Astrocyte (in vitro differentiated cells and primary cell): ENCODE measurements around the gene NFAT5. TPM values are rescaled to one million over a fixed set of nuclear protein-coding genes. Genes with fewer than 3 reads are reported as not detected.
"Not testable (repeated sequence)": the region's sequence is repeated elsewhere in the genome, so short reads cannot be mapped to it uniquely, and the experiment has no call there.

Source experiments
- DNase-seq: peaks from one replicate; pipeline ENCODE4 v3.0.0-alpha.2; 2010; ENCODE audit warnings: low read depth
- FAIRE-seq: peaks from 2 replicates; lab custom pipeline; 2011; peaks lifted over from hg19 to GRCh38; lab: Jason Lieb, UNC
- H2AFZ ChIP-seq: 2 replicates; pipeline ENCODE4 v1.6.0; 2012; ENCODE audit warnings: low read depth, low read length, inconsistent platforms
- H3K27ac ChIP-seq: 2 replicates; pipeline ENCODE4 v1.5.1; 2011; ENCODE audit warnings: low read depth, low read length, inconsistent platforms
- H3K27me3 ChIP-seq: 2 replicates; pipeline ENCODE4 v1.6.0; 2011; ENCODE audit warnings: low read length, inconsistent platforms; ENCODE audit not compliant: insufficient read depth
- H3K36me3 ChIP-seq: 2 replicates; pipeline ENCODE4 v1.5.1; 2011; ENCODE audit warnings: low read length, inconsistent platforms; ENCODE audit not compliant: insufficient read depth
- H3K4me1 ChIP-seq: 2 replicates; pipeline ENCODE4 v1.5.1; 2011; ENCODE audit warnings: low read length, inconsistent platforms; ENCODE audit not compliant: insufficient read depth
- H3K4me2 ChIP-seq: 2 replicates; pipeline ENCODE4 v1.6.0; 2012; ENCODE audit warnings: low read length, inconsistent platforms
- H3K4me3 ChIP-seq: 2 replicates; pipeline ENCODE4 v1.5.1; 2011; ENCODE audit warnings: low read depth, mild to moderate bottlenecking, low read length, inconsistent platforms; ENCODE audit not compliant: insufficient read depth
- H3K79me2 ChIP-seq: 2 replicates; pipeline ENCODE4 v1.6.0; 2012; ENCODE audit warnings: mild to moderate bottlenecking, low read length, inconsistent platforms; ENCODE audit not compliant: insufficient read depth
- H3K9ac ChIP-seq: 2 replicates; pipeline ENCODE4 v1.6.0; 2012; ENCODE audit warnings: mild to moderate bottlenecking, low read length, inconsistent platforms
- H3K9me3 ChIP-seq: 2 replicates; pipeline ENCODE4 v1.5.1; 2012; ENCODE audit warnings: low read depth, mild to moderate bottlenecking, low read length, inconsistent platforms; ENCODE audit not compliant: insufficient read depth
- H4K20me1 ChIP-seq: 2 replicates; pipeline ENCODE4 v1.6.0; 2012; ENCODE audit warnings: low read length, inconsistent platforms; ENCODE audit not compliant: insufficient read depth
- H3K27ac Mint-ChIP-seq: one replicate; pipeline ENCODE4 v1.8.0; 2021; ENCODE audit warnings: mild to moderate bottlenecking, mixed read lengths; ENCODE audit not compliant: unreplicated experiment
- H3K27me3 Mint-ChIP-seq: one replicate; pipeline ENCODE4 v1.8.0; 2021; ENCODE audit warnings: low read depth, mixed read lengths; ENCODE audit not compliant: unreplicated experiment
- H3K36me3 Mint-ChIP-seq: one replicate; pipeline ENCODE4 v1.8.0; 2021; ENCODE audit warnings: low read depth, mixed read lengths; ENCODE audit not compliant: unreplicated experiment
- H3K4me1 Mint-ChIP-seq: one replicate; pipeline ENCODE4 v1.8.0; 2021; ENCODE audit warnings: low read depth, mixed read lengths; ENCODE audit not compliant: unreplicated experiment
- H3K4me3 Mint-ChIP-seq: one replicate; pipeline ENCODE4 v1.8.0; 2021; ENCODE audit warnings: mild to moderate bottlenecking, moderate library complexity, mixed read lengths; ENCODE audit not compliant: unreplicated experiment
- H3K9me3 Mint-ChIP-seq: one replicate; pipeline ENCODE4 v1.8.0; 2021; ENCODE audit warnings: mild to moderate bottlenecking, mixed read lengths; ENCODE audit not compliant: unreplicated experiment
- EZH2 ChIP-seq: IDR thresholded peaks from 2 replicates; pipeline ENCODE4 v1.6.1; 2012; ENCODE audit warnings: mild to moderate bottlenecking, low read length, inconsistent platforms; ENCODE audit not compliant: insufficient read depth
- total RNA-seq: library from RNA; stranded (reverse); gene quantifications from 2 replicates; pipeline ENCODE4 v1.2.1, GENCODE V29; 2021
- TF ChIP-seq, protein P1 (sequence below): IDR thresholded peaks from 2 replicates; pipeline ENCODE4 v1.5.1; 2011; ENCODE audit warnings: low read depth, mild to moderate bottlenecking, inconsistent platforms, low read length, moderate library complexity; ENCODE audit not compliant: insufficient read depth

NFAT5 gene
- total RNA-seq, 1 donor from 2014 or later: 96.2 TPM

DNA sequence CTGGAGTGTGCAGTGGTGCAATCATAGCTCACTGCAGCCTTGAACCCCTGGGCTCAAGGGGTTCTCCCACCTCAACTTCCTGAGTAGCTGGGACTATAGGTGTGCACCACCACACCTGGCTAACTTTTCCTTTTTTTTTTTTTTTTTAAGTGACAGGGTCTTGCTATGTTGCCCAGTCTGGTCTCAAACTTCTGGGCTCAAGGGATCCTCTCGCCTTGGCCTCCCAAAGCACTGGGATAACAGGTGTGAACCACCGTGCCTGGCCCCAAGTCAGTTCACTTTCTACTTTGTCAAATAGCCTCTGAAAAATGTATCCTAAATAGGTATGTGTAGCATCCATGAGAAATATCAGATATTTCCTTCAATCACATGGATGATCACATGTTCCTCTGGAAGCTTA, 9.9 kb upstream of the NFAT5 start:
- H3K4me1 ChIP-seq: no peaks in the 10 kb centered on the region
- Mint-ChIP-seq H3K4me1 (no peaks in the 10 kb centered on the region), H3K4me3 (no peak overlapping the region), H3K27ac (no peak overlapping the region), H3K36me3 (peaks cover 4% of the 10 kb centered on the region), H3K27me3 (no peaks in the 10 kb centered on the region), H3K9me3 (peaks cover 3% of the 10 kb centered on the region)
- DNase-seq (no peak), FAIRE-seq (no peak)
- H4K20me1 ChIP-seq: no peaks in the 10 kb centered on the region
- no peak overlapping the region for H3K9ac ChIP-seq
- no peaks in the 10 kb centered on the region for H3K36me3 ChIP-seq
- H3K27me3 ChIP-seq: no peaks in the 10 kb centered on the region
- no peaks in the 10 kb centered on the region for H3K79me2 ChIP-seq
- no peak overlapping the region for H2AFZ ChIP-seq
- no peaks in the 10 kb centered on the region for H3K9me3 ChIP-seq
- no peak overlapping the region for H3K4me3 ChIP-seq
- TF ChIP-seq, protein P1, sequence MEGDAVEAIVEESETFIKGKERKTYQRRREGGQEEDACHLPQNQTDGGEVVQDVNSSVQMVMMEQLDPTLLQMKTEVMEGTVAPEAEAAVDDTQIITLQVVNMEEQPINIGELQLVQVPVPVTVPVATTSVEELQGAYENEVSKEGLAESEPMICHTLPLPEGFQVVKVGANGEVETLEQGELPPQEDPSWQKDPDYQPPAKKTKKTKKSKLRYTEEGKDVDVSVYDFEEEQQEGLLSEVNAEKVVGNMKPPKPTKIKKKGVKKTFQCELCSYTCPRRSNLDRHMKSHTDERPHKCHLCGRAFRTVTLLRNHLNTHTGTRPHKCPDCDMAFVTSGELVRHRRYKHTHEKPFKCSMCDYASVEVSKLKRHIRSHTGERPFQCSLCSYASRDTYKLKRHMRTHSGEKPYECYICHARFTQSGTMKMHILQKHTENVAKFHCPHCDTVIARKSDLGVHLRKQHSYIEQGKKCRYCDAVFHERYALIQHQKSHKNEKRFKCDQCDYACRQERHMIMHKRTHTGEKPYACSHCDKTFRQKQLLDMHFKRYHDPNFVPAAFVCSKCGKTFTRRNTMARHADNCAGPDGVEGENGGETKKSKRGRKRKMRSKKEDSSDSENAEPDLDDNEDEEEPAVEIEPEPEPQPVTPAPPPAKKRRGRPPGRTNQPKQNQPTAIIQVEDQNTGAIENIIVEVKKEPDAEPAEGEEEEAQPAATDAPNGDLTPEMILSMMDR: no peak
- no peak for TF ChIP-seq EZH2
- H3K27ac ChIP-seq: no peak overlapping the region
- no peak overlapping the region for H3K4me2 ChIP-seq

DNA sequence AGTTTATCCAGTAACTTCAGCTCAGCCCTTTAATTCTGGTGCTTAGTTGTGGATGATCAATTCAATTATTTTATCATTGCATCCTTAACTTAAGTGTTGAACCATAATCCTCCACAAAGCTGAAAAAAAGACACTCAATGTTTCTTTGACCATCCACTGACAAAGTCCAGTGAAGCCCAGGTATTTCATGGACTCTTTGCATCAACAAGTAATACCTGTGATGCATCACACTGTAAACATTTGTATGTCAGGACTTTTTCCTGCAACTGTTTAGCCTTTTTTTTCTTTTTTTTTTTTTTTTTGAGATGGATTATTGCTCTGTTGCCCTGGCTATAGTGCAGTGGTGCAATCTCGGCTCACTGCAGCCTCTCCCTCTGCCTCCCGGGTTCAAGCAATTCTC, 6.6 kb upstream of the NFAT5 start:
- H3K9me3 Mint-ChIP-seq: peaks cover 3% of the 10 kb centered on the region
- no peak overlapping the region for H3K4me3 Mint-ChIP-seq
- no peak overlapping the region for H2AFZ ChIP-seq
- H4K20me1 ChIP-seq: no peaks in the 10 kb centered on the region
- no peak overlapping the region for H3K4me2 ChIP-seq
- FAIRE-seq (no peak), DNase-seq (no peak)
- no peak overlapping the region for H3K27ac Mint-ChIP-seq
- H3K9me3 ChIP-seq: no peaks in the 10 kb centered on the region
- H3K4me3 ChIP-seq: no peak overlapping the region
- H3K36me3 ChIP-seq: no peaks in the 10 kb centered on the region
- H3K27ac ChIP-seq: no peak overlapping the region
- peaks cover 5% of the 10 kb centered on the region for H3K36me3 Mint-ChIP-seq
- no peaks in the 10 kb centered on the region for H3K27me3 Mint-ChIP-seq
- H3K79me2 ChIP-seq: peaks cover 1% of the 10 kb centered on the region
- H3K4me1 Mint-ChIP-seq: peaks cover 7% of the 10 kb centered on the region
- no peaks in the 10 kb centered on the region for H3K27me3 ChIP-seq
- no peak overlapping the region for H3K9ac ChIP-seq
- TF ChIP-seq EZH2: no peak
- TF ChIP-seq, protein P1: no peak
- H3K4me1 ChIP-seq: peaks cover 5% of the 10 kb centered on the region

DNA sequence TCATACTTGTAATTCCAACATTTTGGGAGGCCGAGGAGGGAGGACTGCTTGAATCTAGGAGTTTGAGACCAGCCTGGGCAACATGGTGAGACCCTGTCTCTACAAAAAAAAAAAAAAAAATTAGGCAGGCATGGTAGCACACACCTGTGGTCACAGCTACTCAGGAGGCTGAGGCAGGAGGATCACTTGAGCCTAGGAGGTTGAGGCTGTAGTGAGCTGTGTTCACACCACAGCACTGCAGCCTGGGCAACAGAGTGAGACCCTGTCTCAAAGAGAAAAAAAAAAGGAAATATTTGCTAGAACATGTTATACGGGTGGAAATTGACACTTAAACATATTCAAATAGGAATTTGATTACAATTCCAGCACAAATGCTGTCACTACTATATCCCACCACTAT, 4.4 kb upstream of the NFAT5 start:
- not testable (repeated sequence) for H3K27me3 ChIP-seq, H3K27ac Mint-ChIP-seq, DNase-seq, H3K4me2 ChIP-seq, H3K9me3 ChIP-seq, H3K4me3 ChIP-seq, H3K36me3 ChIP-seq, H4K20me1 ChIP-seq, H2AFZ ChIP-seq, H3K36me3 Mint-ChIP-seq, H3K27me3 Mint-ChIP-seq, H3K9me3 Mint-ChIP-seq, H3K9ac ChIP-seq, H3K27ac ChIP-seq, FAIRE-seq, H3K4me3 Mint-ChIP-seq, H3K79me2 ChIP-seq
- peaks cover 13% of the 10 kb centered on the region for H3K4me1 ChIP-seq
- H3K4me1 Mint-ChIP-seq: peaks cover 10% of the 10 kb centered on the region
